ENCODE data around the gene SLC35F3.

SLC35F3 gene

DNA sequence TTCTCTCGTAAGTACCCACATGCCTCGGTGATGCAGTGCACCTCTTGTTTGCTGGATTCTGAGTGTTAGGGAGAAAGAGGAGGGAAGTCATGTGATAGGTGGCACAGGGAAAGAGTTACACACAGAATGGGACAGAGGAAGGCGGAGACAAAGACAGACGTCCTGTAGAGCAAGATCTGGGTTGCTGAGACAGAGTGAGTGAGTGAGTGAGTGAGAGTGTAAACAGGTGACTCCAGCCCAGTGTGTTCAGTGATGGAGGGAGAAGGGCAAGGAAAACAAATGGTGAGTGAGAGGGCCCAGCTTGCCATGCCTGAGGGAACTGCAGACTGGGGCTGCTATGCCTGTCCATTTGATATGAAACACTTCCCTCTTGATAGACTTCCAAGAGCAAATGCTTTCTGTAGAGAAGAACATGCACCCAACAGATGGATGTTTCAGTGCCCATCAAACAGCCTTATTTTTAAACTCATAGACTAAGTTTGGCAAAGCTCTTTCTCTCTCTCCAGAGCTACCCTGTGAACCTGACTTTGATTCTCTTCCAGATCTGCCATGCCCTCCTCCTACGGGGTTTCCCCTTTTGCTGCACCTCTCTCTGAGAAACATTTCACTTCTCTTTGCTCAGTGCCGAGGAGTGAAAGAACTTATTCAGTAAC, 258.9 kb downstream of the SLC35F3 start:
- TF ChIP-seq FOXP2 (optimal IDR thresholded peaks at IDR 0.05; ENCODE audit: borderline replicate concordance, extremely low read depth, extremely low read length, insufficient read depth), result no peak
- no peak for TF ChIP-seq POLR2AphosphoS5 (IDR thresholded peaks at IDR 0.05; ENCODE audit: low read depth, low read length)
- no peak for TF ChIP-seq TAF1 (IDR thresholded peaks at IDR 0.05; ENCODE audit: borderline replicate concordance, insufficient read depth, low read length)
- TF ChIP-seq SIN3A (IDR thresholded peaks at IDR 0.05; ENCODE audit: borderline replicate concordance, insufficient read depth, low read length), result no peak
- TF ChIP-seq, protein P1, sequence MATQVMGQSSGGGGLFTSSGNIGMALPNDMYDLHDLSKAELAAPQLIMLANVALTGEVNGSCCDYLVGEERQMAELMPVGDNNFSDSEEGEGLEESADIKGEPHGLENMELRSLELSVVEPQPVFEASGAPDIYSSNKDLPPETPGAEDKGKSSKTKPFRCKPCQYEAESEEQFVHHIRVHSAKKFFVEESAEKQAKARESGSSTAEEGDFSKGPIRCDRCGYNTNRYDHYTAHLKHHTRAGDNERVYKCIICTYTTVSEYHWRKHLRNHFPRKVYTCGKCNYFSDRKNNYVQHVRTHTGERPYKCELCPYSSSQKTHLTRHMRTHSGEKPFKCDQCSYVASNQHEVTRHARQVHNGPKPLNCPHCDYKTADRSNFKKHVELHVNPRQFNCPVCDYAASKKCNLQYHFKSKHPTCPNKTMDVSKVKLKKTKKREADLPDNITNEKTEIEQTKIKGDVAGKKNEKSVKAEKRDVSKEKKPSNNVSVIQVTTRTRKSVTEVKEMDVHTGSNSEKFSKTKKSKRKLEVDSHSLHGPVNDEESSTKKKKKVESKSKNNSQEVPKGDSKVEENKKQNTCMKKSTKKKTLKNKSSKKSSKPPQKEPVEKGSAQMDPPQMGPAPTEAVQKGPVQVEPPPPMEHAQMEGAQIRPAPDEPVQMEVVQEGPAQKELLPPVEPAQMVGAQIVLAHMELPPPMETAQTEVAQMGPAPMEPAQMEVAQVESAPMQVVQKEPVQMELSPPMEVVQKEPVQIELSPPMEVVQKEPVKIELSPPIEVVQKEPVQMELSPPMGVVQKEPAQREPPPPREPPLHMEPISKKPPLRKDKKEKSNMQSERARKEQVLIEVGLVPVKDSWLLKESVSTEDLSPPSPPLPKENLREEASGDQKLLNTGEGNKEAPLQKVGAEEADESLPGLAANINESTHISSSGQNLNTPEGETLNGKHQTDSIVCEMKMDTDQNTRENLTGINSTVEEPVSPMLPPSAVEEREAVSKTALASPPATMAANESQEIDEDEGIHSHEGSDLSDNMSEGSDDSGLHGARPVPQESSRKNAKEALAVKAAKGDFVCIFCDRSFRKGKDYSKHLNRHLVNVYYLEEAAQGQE (IDR thresholded peaks at IDR 0.05; ENCODE audit: insufficient read depth in 1 of 2, low read depth in 2 of 2, low read length in 2 of 2), result no peak

DNA sequence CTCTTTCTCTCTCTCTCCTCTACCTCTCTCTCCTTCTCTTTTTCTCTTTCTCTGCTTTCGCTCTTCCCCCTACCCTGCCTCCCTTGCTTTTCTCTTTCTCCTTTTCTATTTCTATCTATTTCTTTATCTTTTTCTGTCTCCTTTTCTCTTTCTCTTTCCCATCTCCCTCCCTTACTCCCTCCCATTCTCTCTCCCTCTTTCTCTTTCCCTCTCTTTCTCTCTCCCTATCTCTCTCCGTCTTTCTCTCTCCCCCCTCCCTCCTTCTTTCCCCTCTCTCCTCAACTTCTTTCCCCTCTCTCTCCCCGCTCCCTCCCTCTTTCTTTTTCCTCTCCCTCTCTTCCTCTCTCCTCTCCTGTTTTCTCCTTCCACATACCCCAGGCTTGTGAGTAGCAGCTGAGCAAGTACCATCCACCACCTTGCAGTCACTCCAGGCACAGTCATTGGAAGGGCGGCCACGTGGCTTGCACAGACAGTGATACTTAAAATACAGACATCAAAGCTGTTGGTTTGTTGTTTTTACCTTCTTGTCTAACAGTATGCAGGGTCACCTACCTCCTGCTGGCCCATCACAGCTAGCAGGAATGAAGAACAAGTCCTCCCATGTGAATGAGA, 259.7 kb downstream of the SLC35F3 start:
- TF ChIP-seq SIN3A (IDR thresholded peaks at IDR 0.05; ENCODE audit: borderline replicate concordance, insufficient read depth, low read length) (no peak), FOXP2 (optimal IDR thresholded peaks at IDR 0.05; ENCODE audit: borderline replicate concordance, extremely low read depth, extremely low read length, insufficient read depth) (no peak), TAF1 (IDR thresholded peaks at IDR 0.05; ENCODE audit: borderline replicate concordance, insufficient read depth, low read length) (no peak), POLR2AphosphoS5 (IDR thresholded peaks at IDR 0.05; ENCODE audit: low read depth, low read length) (no peak)
- TF ChIP-seq, protein P1 (IDR thresholded peaks at IDR 0.05; ENCODE audit: insufficient read depth in 1 of 2, low read depth in 2 of 2, low read length in 2 of 2), result no peak

DNA sequence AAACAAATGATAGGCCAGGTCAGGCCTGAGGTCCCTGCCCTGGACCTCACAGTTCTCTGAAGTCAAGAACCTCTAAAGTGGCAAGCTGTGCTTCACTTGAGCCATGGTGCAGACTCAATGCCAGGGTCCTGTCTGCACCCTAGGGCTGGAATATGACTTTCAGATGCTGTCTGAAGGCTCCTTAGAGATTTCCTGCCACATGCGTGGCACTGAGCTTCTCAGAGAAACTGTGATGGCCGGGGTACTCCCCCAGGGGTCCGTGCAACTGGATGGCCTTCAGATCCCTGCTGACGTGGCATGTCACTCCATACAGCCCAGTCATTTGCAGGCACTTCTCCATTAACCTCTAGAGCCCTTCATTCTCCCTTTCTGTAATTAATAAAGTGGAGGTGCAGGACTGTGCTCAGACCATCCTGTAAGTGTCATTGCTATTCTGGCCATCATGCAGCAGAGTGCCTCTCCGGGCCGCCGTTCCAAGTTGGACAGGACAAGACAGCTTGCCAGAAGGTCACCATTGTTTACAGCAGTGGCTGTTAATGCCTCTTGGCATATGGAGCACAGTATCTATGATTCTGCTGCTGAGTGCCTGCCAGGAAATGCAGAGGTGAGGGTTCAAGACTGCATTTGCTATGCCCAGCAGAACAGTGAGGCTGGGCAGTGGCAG, 263.7 kb downstream of the SLC35F3 start:
- no peak for TF ChIP-seq TAF1 (IDR thresholded peaks at IDR 0.05; ENCODE audit: borderline replicate concordance, insufficient read depth, low read length)
- TF ChIP-seq, protein P1 (IDR thresholded peaks at IDR 0.05; ENCODE audit: insufficient read depth in 1 of 2, low read depth in 2 of 2, low read length in 2 of 2), result no peak
- TF ChIP-seq FOXP2 (optimal IDR thresholded peaks at IDR 0.05; ENCODE audit: borderline replicate concordance, extremely low read depth, extremely low read length, insufficient read depth), result no peak
- TF ChIP-seq POLR2AphosphoS5 (IDR thresholded peaks at IDR 0.05; ENCODE audit: low read depth, low read length), result no peak
- no peak for TF ChIP-seq SIN3A (IDR thresholded peaks at IDR 0.05; ENCODE audit: borderline replicate concordance, insufficient read depth, low read length)

DNA sequence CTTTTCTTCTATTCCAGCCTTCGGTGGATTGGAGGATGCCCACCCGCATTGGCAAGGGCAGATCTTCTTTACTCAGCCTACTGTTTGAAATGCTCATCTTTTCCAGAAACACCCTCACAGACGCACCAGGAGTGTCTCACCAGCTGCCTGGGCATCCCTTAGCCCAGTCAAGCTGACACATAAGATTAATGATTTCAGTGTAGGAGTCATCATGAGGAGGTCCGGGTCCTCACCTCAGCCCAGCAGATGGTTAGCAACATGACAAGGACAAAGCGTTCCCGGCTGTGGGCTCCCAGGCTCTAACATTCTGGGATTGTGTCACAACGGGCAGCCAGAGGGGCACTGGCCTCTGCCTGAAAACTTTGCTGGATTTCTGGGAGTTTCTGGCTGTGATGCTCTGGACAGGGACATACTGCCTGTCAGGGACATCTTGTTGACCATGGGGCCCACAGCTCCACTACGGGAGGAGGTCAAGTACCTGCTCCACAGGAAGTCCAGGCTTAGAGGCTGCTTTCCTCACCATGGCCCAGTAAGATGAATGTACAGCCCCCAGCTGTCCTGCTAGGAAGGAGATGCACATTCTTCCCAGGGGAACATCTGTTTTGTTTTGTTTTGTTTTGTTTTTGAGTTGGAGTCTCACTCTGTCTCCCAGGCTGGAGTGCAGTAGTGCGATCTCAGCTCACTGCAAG, 264.8 kb downstream of the SLC35F3 start:
- no peak for TF ChIP-seq POLR2AphosphoS5 (IDR thresholded peaks at IDR 0.05; ENCODE audit: low read depth, low read length)
- TF ChIP-seq FOXP2 (optimal IDR thresholded peaks at IDR 0.05; ENCODE audit: borderline replicate concordance, extremely low read depth, extremely low read length, insufficient read depth), result no peak
- TF ChIP-seq SIN3A (IDR thresholded peaks at IDR 0.05; ENCODE audit: borderline replicate concordance, insufficient read depth, low read length), result no peak
- TF ChIP-seq, protein P1 (IDR thresholded peaks at IDR 0.05; ENCODE audit: insufficient read depth in 1 of 2, low read depth in 2 of 2, low read length in 2 of 2), result no peak
- TF ChIP-seq TAF1 (IDR thresholded peaks at IDR 0.05; ENCODE audit: borderline replicate concordance, insufficient read depth, low read length), result no peak

All from PFSK-1 (cell line).